H9 (cell line): ENCODE results near the gene MERTK. TPM values are rescaled to one million over a fixed set of nuclear protein-coding genes. Genes with fewer than 3 reads are reported as not detected.

ENCODE experiments used
- DNase-seq: peaks from one replicate; pipeline ENCODE4 v3.0.0-alpha.2; 2017
- H2AFZ ChIP-seq: one replicate; pipeline ENCODE4 v1.6.1; 2013; ENCODE audit warnings: mild to moderate bottlenecking, low read length, control low read depth, moderate library complexity
- H2AK5ac ChIP-seq: 2 replicates; pipeline ENCODE4 v1.6.1; 2013; ENCODE audit warnings: low read length, control low read depth, mixed read lengths; ENCODE audit not compliant: insufficient read length
- H2BK120ac ChIP-seq: one replicate; pipeline ENCODE4 v1.6.1; 2013; ENCODE audit warnings: low read depth, mild to moderate bottlenecking, low read length, control low read depth, inconsistent platforms; ENCODE audit not compliant: poor library complexity, severe bottlenecking
- H2BK12ac ChIP-seq: 2 replicates; pipeline ENCODE4 v1.6.1; 2013; ENCODE audit warnings: low read length, control low read depth, mixed read lengths, low read depth; ENCODE audit not compliant: insufficient read length
- H2BK15ac ChIP-seq: 2 replicates; pipeline ENCODE4 v1.6.1; 2013; ENCODE audit warnings: low read depth, low read length, control low read depth
- H2BK20ac ChIP-seq: one replicate; pipeline ENCODE4 v1.6.1; 2013; ENCODE audit warnings: low read depth, mild to moderate bottlenecking, low read length, control low read depth, inconsistent platforms; ENCODE audit not compliant: poor library complexity, severe bottlenecking
- H2BK5ac ChIP-seq: 2 replicates; pipeline ENCODE4 v1.6.1; 2013; ENCODE audit warnings: low read length, control low read depth, mixed read lengths; ENCODE audit not compliant: insufficient read length
- H3K14ac ChIP-seq: 2 replicates; pipeline ENCODE4 v1.6.1; 2013; ENCODE audit warnings: low read length, control low read depth; ENCODE audit not compliant: insufficient read depth
- H3K18ac ChIP-seq: 2 replicates; pipeline ENCODE4 v1.6.1; 2013; ENCODE audit warnings: low read depth, mild to moderate bottlenecking, mixed read lengths, low read length, control low read depth; ENCODE audit not compliant: insufficient read length
- H3K23ac ChIP-seq: 2 replicates; pipeline ENCODE4 v1.6.1; 2013; ENCODE audit warnings: low read length, control low read depth, mixed read lengths, low read depth; ENCODE audit not compliant: insufficient read length
- H3K23me2 ChIP-seq: 2 replicates; pipeline ENCODE4 v1.6.1; 2013; ENCODE audit warnings: low read depth, mild to moderate bottlenecking, mixed read lengths, low read length, control low read depth; ENCODE audit not compliant: insufficient read length, poor library complexity, severe bottlenecking
- H3K27ac ChIP-seq: 2 replicates; pipeline ENCODE4 v1.5.1; 2013; ENCODE audit warnings: low read length, control low read depth, mixed read lengths, low read depth; ENCODE audit not compliant: insufficient read length
- H3K27me3 ChIP-seq: 2 replicates; pipeline ENCODE4 v1.6.1; 2013; ENCODE audit warnings: low read length, control low read depth, inconsistent platforms; ENCODE audit not compliant: insufficient read depth
- H3K4ac ChIP-seq: 2 replicates; pipeline ENCODE4 v1.6.1; 2013; ENCODE audit warnings: low read depth, mild to moderate bottlenecking, control low read depth, inconsistent platforms, low read length, moderate library complexity
- H3K4me1 ChIP-seq: 2 replicates; pipeline ENCODE4 v1.6.1; 2013; ENCODE audit warnings: low read length, control low read depth, inconsistent platforms; ENCODE audit not compliant: insufficient read depth
- H3K4me2 ChIP-seq: 2 replicates; pipeline ENCODE4 v1.6.1; 2013; ENCODE audit warnings: low read length, control low read depth, mixed read lengths; ENCODE audit not compliant: insufficient read length, insufficient read depth
- H3K56ac ChIP-seq: 2 replicates; pipeline ENCODE4 v1.6.1; 2013; ENCODE audit warnings: low read depth, mild to moderate bottlenecking, mixed read lengths, low read length, control low read depth; ENCODE audit not compliant: insufficient read length
- H3K79me1 ChIP-seq: 2 replicates; pipeline ENCODE4 v1.6.1; 2013; ENCODE audit warnings: low read depth, mild to moderate bottlenecking, moderate library complexity, low read length, control low read depth, inconsistent platforms; ENCODE audit not compliant: insufficient read depth, poor library complexity, severe bottlenecking
- H3K79me2 ChIP-seq: 2 replicates; pipeline ENCODE4 v1.6.1; 2013; ENCODE audit warnings: low read length, control low read depth, inconsistent platforms; ENCODE audit not compliant: insufficient read depth
- H3K9ac ChIP-seq: 2 replicates; pipeline ENCODE4 v1.6.1; 2013; ENCODE audit warnings: low read length, control low read depth, mixed read lengths; ENCODE audit not compliant: insufficient read length; ENCODE audit errors: extremely low read depth
- H3K9me3 ChIP-seq: one replicate; pipeline ENCODE4 v1.6.1; 2013; ENCODE audit warnings: low read depth, low read length, inconsistent platforms; ENCODE audit not compliant: control insufficient read depth
- H3T11ph ChIP-seq: one replicate; pipeline ENCODE4 v1.6.1; 2013; ENCODE audit warnings: mild to moderate bottlenecking, low read length, control low read depth, inconsistent platforms
- H4K20me1 ChIP-seq: one replicate; pipeline ENCODE4 v1.6.1; 2013; ENCODE audit not compliant: control insufficient read depth, insufficient read length, insufficient read depth
- H4K5ac ChIP-seq: 2 replicates; pipeline ENCODE4 v1.6.1; 2013; ENCODE audit warnings: low read depth, mild to moderate bottlenecking, mixed read lengths, low read length, control low read depth; ENCODE audit not compliant: insufficient read length
- H4K8ac ChIP-seq: replicated peaks from 2 replicates; pipeline ENCODE4 v1.6.1; 2013; ENCODE audit warnings: low read length, control low read depth, mixed read lengths, low read depth; ENCODE audit not compliant: insufficient read length
- H4K91ac ChIP-seq: 2 replicates; pipeline ENCODE4 v1.6.1; 2013; ENCODE audit warnings: low read depth, mild to moderate bottlenecking, moderate library complexity, mixed read lengths, low read length, control low read depth; ENCODE audit not compliant: insufficient read length
- H3K27ac Mint-ChIP-seq, 3 experiments: 2 replicates in 2 of 3; 3 replicates in 1 of 3; pipeline ENCODE4 v1.8.0; 2020 to 2021; ENCODE audit warnings: mixed read lengths in 3 of 3, mild to moderate bottlenecking in 1 of 3, moderate library complexity in 1 of 3
- H3K27me3 Mint-ChIP-seq: 2 replicates; pipeline ENCODE4 v1.8.0; 2021; ENCODE audit warnings: low read depth, mild to moderate bottlenecking, moderate library complexity, mixed read lengths
- H3K36me3 Mint-ChIP-seq, 3 experiments: 2 replicates in 2 of 3; 3 replicates in 1 of 3; pipeline ENCODE4 v1.8.0; 2020 to 2021; ENCODE audit warnings: low read depth in 3 of 3, mixed read lengths in 3 of 3; ENCODE audit not compliant: insufficient read depth in 1 of 3
- H3K4me1 Mint-ChIP-seq, 2 experiments: 2 replicates each; pipeline ENCODE4 v1.8.0; 2020; ENCODE audit warnings: mixed read lengths in 2 of 2
- H3K4me3 Mint-ChIP-seq, 2 experiments: 2 replicates in 1 of 2; 3 replicates in 1 of 2; pipeline ENCODE4 v1.8.0; 2020 to 2021; ENCODE audit warnings: mild to moderate bottlenecking in 2 of 2, mixed read lengths in 2 of 2, moderate library complexity in 1 of 2
- H3K9me3 Mint-ChIP-seq, 2 experiments: 2 replicates in 1 of 2; 3 replicates in 1 of 2; pipeline ENCODE4 v1.8.0; 2020; ENCODE audit warnings: mild to moderate bottlenecking in 2 of 2, mixed read lengths in 2 of 2, moderate library complexity in 1 of 2
- CTCF ChIP-seq: fragments of 200-600 bp; sonication (generic); conservative IDR thresholded peaks from 3 replicates; pipeline ENCODE4 v1.8.0; 2021; ENCODE audit warnings: antibody characterized with exemption, mild to moderate bottlenecking
- WGBS: extraction: QIAGEN DNeasy Blood & Tissue Kit; methylation state at CpG from one replicate; pipeline ENCODE4 v1.1.7; 2013; ENCODE audit warnings: missing lambda C conversion rate, low lambda C conversion rate, mixed read lengths; ENCODE audit not compliant: insufficient read length; ENCODE audit errors: extremely low coverage; 5-methylcytosine and 5-hydroxymethylcytosine counted together
- total RNA-seq: library from RNA; stranded (reverse); gene quantifications from 2 replicates; pipeline ENCODE4 v1.2.1, GENCODE V29; 2021

Gene MERTK
- total RNA-seq, 1 experiment from 2014 or later, result 4.8 TPM

- Histone ChIP-seq H2AFZ (no peak overlapping the region), H2BK120ac (no peak overlapping the region), H2AK5ac (no peak overlapping the region), H4K8ac (no peak overlapping the region), H3K18ac (no peak overlapping the region), H2BK20ac (no peak overlapping the region), H3K79me2 (no peaks in the 10 kb centered on the region), H2BK12ac (no peak overlapping the region), H2BK5ac (no peak overlapping the region), H3K56ac (no peak overlapping the region), H3K4ac (no peak overlapping the region), H2BK15ac (no peak overlapping the region), H4K20me1 (no peaks in the 10 kb centered on the region), H3K79me1 (no peaks in the 10 kb centered on the region), H3T11ph (no peak overlapping the region), H3K4me1 (no peaks in the 10 kb centered on the region), H3K9ac (no peak overlapping the region), H3K27ac (no peak overlapping the region), H3K9me3 (no peaks in the 10 kb centered on the region), H3K23ac (no peak overlapping the region), H3K14ac (no peak overlapping the region), H4K5ac (no peak overlapping the region), H3K27me3 (no peaks in the 10 kb centered on the region), H4K91ac (no peak overlapping the region), H3K4me2 (no peak overlapping the region), H3K23me2 (no peaks in the 10 kb centered on the region)
- DNase-seq, result no peak
- peaks cover 0 to 3% (median 0%) of the 10 kb centered on the region in 3 experiments; a peak in 2 of 7 replicates for H3K36me3 Mint-ChIP-seq
- H3K27ac Mint-ChIP-seq, result no peak overlapping the region
- H3K4me3 Mint-ChIP-seq, result no peak overlapping the region
- H3K4me1 Mint-ChIP-seq, result peaks cover 11 to 12% of the 10 kb centered on the region in 2 experiments
- no peaks in the 10 kb centered on the region for H3K9me3 Mint-ChIP-seq
- no CpG with 5 or more reads among the region's 3 CpGs for WGBS
- H3K27me3 Mint-ChIP-seq, result no peaks in the 10 kb centered on the region; the same call in 1 of the 2 replicates
- no peak for TF ChIP-seq CTCF
These were observed 92.0 kb downstream of the MERTK start for GRCh38 chr2:111990375-111990774.
